HL-60/S4 (cell line): Measurements from ENCODE around the gene TUBB4A.

ENCODE experiments used
- in situ Hi-C: fragments of 300-500 bp; cut with MboI; formaldehyde crosslinking; loops from 2 replicates; pipeline ENCODE4 v1.14.3; 2022; ENCODE audit warnings: low sequenced_read_pairs

TUBB4A gene

GRCh38 chr19:6446452-6446851 lies 55.7 kb downstream of the TUBB4A start:
- in situ Hi-C loops, result no loop called here
